Psoas muscle (tissue), 8 donors: ENCODE measurements around the gene B3GNT7. TPM values are rescaled to one million over a fixed set of nuclear protein-coding genes. Genes with fewer than 3 reads are reported as not detected.

Experiments
- ATAC-seq, 4 donors: fragments of 200-7000 bp; cut with Tn5 transposase; one replicate each; pipeline ENCODE4 v1.9.1; 2020; ENCODE audit warnings: moderate library complexity in 3 of 4, mild to moderate bottlenecking in 2 of 4
- DNase-seq, 2 donors: peaks; one replicate each; pipeline ENCODE4 v3.0.0-alpha.2; 2020
- H3K27ac ChIP-seq: fragments of 200-600 bp; one replicate; pipeline ENCODE4 v1.8.0; 2022
- H3K27me3 ChIP-seq, 3 donors: fragments of 200-600 bp in 1 of 3; one replicate each; pipeline versions ENCODE4 v1.6.1 to v1.8.0; 2013 to 2022; ENCODE audit warnings: low read length in 2 of 3, mild to moderate bottlenecking in 2 of 3, moderate library complexity in 1 of 3; ENCODE audit not compliant: insufficient read depth in 3 of 3
- H3K36me3 ChIP-seq, 2 donors: fragments of 200-600 bp in 1 of 2; one replicate each; pipeline versions ENCODE4 v1.6.1 to v1.8.0; 2013 to 2022; ENCODE audit warnings: low read depth in 1 of 2, mild to moderate bottlenecking in 1 of 2, moderate library complexity in 1 of 2; ENCODE audit not compliant: insufficient read depth in 1 of 2
- H3K4me1 ChIP-seq: fragments of 200-600 bp; one replicate; pipeline ENCODE4 v1.8.0; 2022
- H3K4me3 ChIP-seq: fragments of 200-600 bp; one replicate; pipeline ENCODE4 v1.8.0; 2022; ENCODE audit warnings: mild to moderate bottlenecking
- H3K9me3 ChIP-seq: fragments of 200-600 bp; one replicate; pipeline ENCODE4 v1.8.0; 2022
- CTCF ChIP-seq: fragments of 200-600 bp; IDR thresholded peaks from one replicate; pipeline ENCODE4 v1.8.0; 2022; ENCODE audit warnings: antibody characterized with exemption
- WGBS, 3 donors: extraction: QIAGEN DNeasy Blood & Tissue Kit; methylation state at CpG; one replicate each; pipeline versions ENCODE4 v1.1.6 to v1.1.7; 2013; 5-methylcytosine and 5-hydroxymethylcytosine counted together
- intact Hi-C, 2 donors: fragments of 100-400 bp; cut with DNase I; formaldehyde crosslinking; loops; one replicate each; pipeline versions ENCODE4 v1.11.0 to v1.14.2; 2022
- polyA plus RNA-seq, 3 donors: library from polyadenylated mRNA; stranded (reverse); fragments of 200-250 nt; gene quantifications; one replicate each; pipeline ENCODE4 v1.2.3, GENCODE V29; 2013
- total RNA-seq, 4 donors: library from RNA; stranded (reverse); fragmentation: NEBNext Ultra II Directional in 2 of 4; extraction: Animal tissue kit (Norgen Biotek cat#: 25700) in 2 of 4; gene quantifications; one replicate each; pipeline versions ENCODE4 v1.2.1 to v1.2.4, GENCODE V29; 2021 to 2023
- donor health status: healthy with polysubstance abuse.
- donor health status: DM: no; HTN: no; CAD: no; lungs with moderate emphysema.
- donor health status: Bipolar disorder and iron deficiency.
- donor health status: healthy.
- donor health status: DM: yes; HTN: yes; CAD: no.
- donor health status: DM: no; HTN: no; CAD: no.
- donor health status: DM: no; HTN: no; CAD: no.
- donor health status: DM: yes; HTN: yes; CAD: no.

The B3GNT7 gene
- total and polyA plus RNA-seq, 7 donors, result 0.03 to 1.7 (median 0.29) TPM

- intact Hi-C loops, result no loop called here
- WGBS, 3 donors, result 88 to 94% (median 90%) methylated on average over 5 of the region's 5 CpGs
- no peaks in the 10 kb centered on the region for H3K4me1 ChIP-seq
- no peaks in the 10 kb centered on the region for H3K36me3 ChIP-seq
- ATAC-seq, result no peak
- no peak for DNase-seq
- no peak overlapping the region for H3K27ac ChIP-seq
- no peak for TF ChIP-seq CTCF
- no peak overlapping the region for H3K4me3 ChIP-seq
- no peaks in the 10 kb centered on the region for H3K27me3 ChIP-seq
- no peaks in the 10 kb centered on the region for H3K9me3 ChIP-seq
Observed at GRCh38 chr2:231364061-231364460, 31.4 kb upstream of the B3GNT7 start.

- intact Hi-C loops, result no loop called here
- TF ChIP-seq CTCF, result no peak
Observed at GRCh38 chr2:231364961-231365810, 30.3 kb upstream of the B3GNT7 start.

GRCh38 chr2:231367178-231367577, 28.3 kb upstream of the B3GNT7 start:
- intact Hi-C loops, result no loop called here
- no peak for ATAC-seq
- DNase-seq, result no peak
- TF ChIP-seq CTCF, result no peak
- 88 to 96% (median 95%) methylated on average over 8 of the region's 8 CpGs for WGBS, 3 donors
- Histone ChIP-seq H3K4me1 (no peaks in the 10 kb centered on the region), H3K36me3 (no peaks in the 10 kb centered on the region), H3K27me3 (no peaks in the 10 kb centered on the region), H3K27ac (no peak overlapping the region), H3K4me3 (no peak overlapping the region), H3K9me3 (no peaks in the 10 kb centered on the region)

More at GRCh38 chr2:231364961-231365810, 30.3 kb upstream of the B3GNT7 start:
- no peaks in the 10 kb centered on the region for H3K27me3 ChIP-seq
- H3K27ac ChIP-seq, result no peak overlapping the region
- H3K4me1 ChIP-seq, result no peaks in the 10 kb centered on the region
- ATAC-seq, result no peak
- DNase-seq, result no peak
- no peak overlapping the region for H3K4me3 ChIP-seq
- no peaks in the 10 kb centered on the region for H3K36me3 ChIP-seq
- H3K9me3 ChIP-seq, result no peaks in the 10 kb centered on the region
- WGBS, 3 donors, result 66 to 69% (median 69%) methylated on average over 22 of the region's 22 CpGs

GRCh38 chr2:231369580-231370428, 25.7 kb upstream of the B3GNT7 start:
- ATAC-seq, result no peak
- intact Hi-C loops, result no loop called here
- no peak for TF ChIP-seq CTCF
- no peaks in the 10 kb centered on the region for H3K9me3 ChIP-seq
- H3K36me3 ChIP-seq, result no peaks in the 10 kb centered on the region
- 74 to 78% (median 75%) methylated on average over 23 of the region's 23 CpGs for WGBS, 3 donors
- H3K4me1 ChIP-seq, result no peaks in the 10 kb centered on the region
- no peak overlapping the region for H3K4me3 ChIP-seq
- H3K27me3 ChIP-seq, result peaks cover 0 to 2% (median 0%) of the 10 kb centered on the region in 3 donors
- no peak for DNase-seq
- H3K27ac ChIP-seq, result no peak overlapping the region
